WTC11 (cell line): ENCODE results near the gene ZCCHC14. TPM values are rescaled to one million over a fixed set of nuclear protein-coding genes. Genes with fewer than 3 reads are reported as not detected.
"Not testable (repeated sequence)": the region's sequence is repeated elsewhere in the genome, so short reads cannot be mapped to it uniquely, and the experiment has no call there.

Experiments
- ATAC-seq: fragments of 200-7000 bp; cut with Tn5 transposase; 2 replicates; pipeline ENCODE4 v1.10.0; 2021; ENCODE audit warnings: mild to moderate bottlenecking, moderate library complexity
- CTCF ChIA-PET: fragments of 300-600 bp; sonication (Branson Sonifier 250); formaldehyde crosslinking; loops from one replicate; lab custom pipeline; 2021; ENCODE audit warnings: antibody characterized with exemption; lab: Charles Lee
- POLR2A ChIA-PET: fragments of 350-600 bp; sonication (Branson Sonifier 250); formaldehyde crosslinking; loops from one replicate; lab custom pipeline; 2021; ENCODE audit warnings: antibody characterized with exemption; lab: Charles Lee
- DNase-seq: peaks from one replicate; pipeline ENCODE4 v3.0.0; 2021; ENCODE audit warnings: low spot score
- H3K27ac Mint-ChIP-seq: 2 replicates; pipeline ENCODE4 v1.8.0; 2021; ENCODE audit warnings: mixed read lengths
- H3K27me3 Mint-ChIP-seq: 2 replicates; pipeline ENCODE4 v1.8.0; 2021; ENCODE audit warnings: low read depth, mild to moderate bottlenecking, moderate library complexity, mixed read lengths
- H3K36me3 Mint-ChIP-seq: 2 replicates; pipeline ENCODE4 v1.8.0; 2021; ENCODE audit warnings: mixed read lengths
- H3K4me1 Mint-ChIP-seq: 2 replicates; pipeline ENCODE4 v1.8.0; 2022; ENCODE audit warnings: mixed read lengths
- H3K4me3 Mint-ChIP-seq: 2 replicates; pipeline ENCODE4 v1.8.0; 2021; ENCODE audit warnings: mild to moderate bottlenecking, moderate library complexity, mixed read lengths
- H3K9me3 Mint-ChIP-seq: 2 replicates; pipeline ENCODE4 v1.8.0; 2021; ENCODE audit warnings: mixed read lengths
- ATF1 ChIP-seq: sonication (generic); formaldehyde crosslinking; IDR thresholded peaks from 2 replicates; pipeline ENCODE4 v1.8.1; 2023; ENCODE audit warnings: mild to moderate bottlenecking, moderate library complexity, missing genetic modification reagents
- CBFB ChIP-seq: sonication (generic); formaldehyde crosslinking; IDR thresholded peaks from 2 replicates; pipeline ENCODE4 v1.8.1; 2022; ENCODE audit warnings: mild to moderate bottlenecking, low read depth, missing genetic modification reagents
- FOXP1 ChIP-seq: sonication (generic); formaldehyde crosslinking; IDR thresholded peaks from 2 replicates; pipeline ENCODE4 v1.8.0; 2022; ENCODE audit warnings: missing genetic modification reagents, mild to moderate bottlenecking, moderate library complexity, borderline replicate concordance
- IRF2 ChIP-seq: sonication (generic); formaldehyde crosslinking; IDR thresholded peaks from 2 replicates; pipeline ENCODE4 v1.8.0; 2022; ENCODE audit warnings: low read depth, missing genetic modification reagents, borderline replicate concordance
- PRRX2 ChIP-seq: fragments of 250-450 bp; sonication (Bioruptor Pico); IDR thresholded peaks from 2 replicates; pipeline ENCODE4 v1.8.0; 2021; ENCODE audit warnings: mild to moderate bottlenecking
- TEAD4 ChIP-seq: sonication (generic); formaldehyde crosslinking; IDR thresholded peaks from 2 replicates; pipeline ENCODE4 v1.8.0; 2022; ENCODE audit warnings: mild to moderate bottlenecking, missing genetic modification reagents
- ZBTB21 ChIP-seq: sonication (generic); formaldehyde crosslinking; IDR thresholded peaks from 2 replicates; pipeline ENCODE4 v1.8.1; 2023; ENCODE audit warnings: mild to moderate bottlenecking, missing genetic modification reagents, borderline replicate concordance
- ZNF121 ChIP-seq: sonication (generic); formaldehyde crosslinking; IDR thresholded peaks from 2 replicates; pipeline ENCODE4 v1.8.0; 2023; ENCODE audit warnings: missing genetic modification reagents
- total RNA-seq: library from RNA; stranded (reverse); gene quantifications from 3 replicates; pipeline ENCODE4 v1.2.3, GENCODE V29; 2021
- TF ChIP-seq, protein P1 (sequence below): sonication (generic); formaldehyde crosslinking; IDR thresholded peaks from 2 replicates; pipeline ENCODE4 v1.8.1; 2022; ENCODE audit warnings: mild to moderate bottlenecking, missing genetic modification reagents, moderate library complexity, borderline replicate concordance
- TF ChIP-seq, protein P2 (sequence below): fragments of 250-450 bp; sonication (Bioruptor Pico); IDR thresholded peaks from 2 replicates; pipeline ENCODE4 v1.8.0; 2021; ENCODE audit warnings: mild to moderate bottlenecking
- TF ChIP-seq, protein P3 (sequence below): sonication (generic); formaldehyde crosslinking; IDR thresholded peaks from 2 replicates; pipeline ENCODE4 v1.8.0; 2023; ENCODE audit warnings: missing genetic modification reagents

ZCCHC14 gene
- total RNA-seq, 1 experiment from 2014 or later: 33.8 TPM

DNA sequence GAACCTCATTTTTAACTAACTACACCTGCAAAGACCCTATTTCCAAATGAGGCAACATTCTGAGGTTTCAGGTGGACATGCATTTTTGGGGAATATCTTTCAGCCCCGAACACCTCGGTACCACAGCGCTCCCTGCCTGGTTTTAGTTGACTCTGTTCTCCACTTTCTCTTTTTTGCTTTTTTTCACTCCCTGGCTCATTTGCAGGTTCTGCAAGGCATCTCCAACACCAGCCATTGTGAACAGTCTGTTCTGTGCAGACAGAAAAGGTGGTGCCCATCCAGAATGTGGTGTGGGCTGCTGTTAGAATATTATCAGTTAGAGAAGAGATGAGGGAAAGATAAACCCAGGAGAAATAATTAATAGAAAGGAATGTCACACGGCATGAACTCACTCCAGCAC is 32.5 kb upstream of the ZCCHC14 start:
- Mint-ChIP-seq H3K27ac (no peak overlapping the region), H3K9me3 (peaks cover 14% of the 10 kb centered on the region), H3K4me3 (no peak overlapping the region), H3K4me1 (no peaks in the 10 kb centered on the region), H3K27me3 (peaks cover 3% of the 10 kb centered on the region; the same call in 1 of the 2 replicates), H3K36me3 (peaks cover 6% of the 10 kb centered on the region)
- ATAC-seq: no peak
- DNase-seq: no peak
- ChIA-PET CTCF (no interaction called here), POLR2A (no interaction called here)
- TF ChIP-seq FOXP1 (CRISPR knock-in tag) (no peak), PRRX2 (CRISPR knock-in tag) (no peak), IRF2 (CRISPR knock-in tag) (no peak), ZNF121 (CRISPR knock-in tag) (no peak)
- TF ChIP-seq, protein P1, sequence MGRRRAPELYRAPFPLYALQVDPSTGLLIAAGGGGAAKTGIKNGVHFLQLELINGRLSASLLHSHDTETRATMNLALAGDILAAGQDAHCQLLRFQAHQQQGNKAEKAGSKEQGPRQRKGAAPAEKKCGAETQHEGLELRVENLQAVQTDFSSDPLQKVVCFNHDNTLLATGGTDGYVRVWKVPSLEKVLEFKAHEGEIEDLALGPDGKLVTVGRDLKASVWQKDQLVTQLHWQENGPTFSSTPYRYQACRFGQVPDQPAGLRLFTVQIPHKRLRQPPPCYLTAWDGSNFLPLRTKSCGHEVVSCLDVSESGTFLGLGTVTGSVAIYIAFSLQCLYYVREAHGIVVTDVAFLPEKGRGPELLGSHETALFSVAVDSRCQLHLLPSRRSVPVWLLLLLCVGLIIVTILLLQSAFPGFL: no peak
- TF ChIP-seq, protein P2, sequence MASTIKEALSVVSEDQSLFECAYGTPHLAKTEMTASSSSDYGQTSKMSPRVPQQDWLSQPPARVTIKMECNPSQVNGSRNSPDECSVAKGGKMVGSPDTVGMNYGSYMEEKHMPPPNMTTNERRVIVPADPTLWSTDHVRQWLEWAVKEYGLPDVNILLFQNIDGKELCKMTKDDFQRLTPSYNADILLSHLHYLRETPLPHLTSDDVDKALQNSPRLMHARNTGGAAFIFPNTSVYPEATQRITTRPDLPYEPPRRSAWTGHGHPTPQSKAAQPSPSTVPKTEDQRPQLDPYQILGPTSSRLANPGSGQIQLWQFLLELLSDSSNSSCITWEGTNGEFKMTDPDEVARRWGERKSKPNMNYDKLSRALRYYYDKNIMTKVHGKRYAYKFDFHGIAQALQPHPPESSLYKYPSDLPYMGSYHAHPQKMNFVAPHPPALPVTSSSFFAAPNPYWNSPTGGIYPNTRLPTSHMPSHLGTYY: no peak

DNA sequence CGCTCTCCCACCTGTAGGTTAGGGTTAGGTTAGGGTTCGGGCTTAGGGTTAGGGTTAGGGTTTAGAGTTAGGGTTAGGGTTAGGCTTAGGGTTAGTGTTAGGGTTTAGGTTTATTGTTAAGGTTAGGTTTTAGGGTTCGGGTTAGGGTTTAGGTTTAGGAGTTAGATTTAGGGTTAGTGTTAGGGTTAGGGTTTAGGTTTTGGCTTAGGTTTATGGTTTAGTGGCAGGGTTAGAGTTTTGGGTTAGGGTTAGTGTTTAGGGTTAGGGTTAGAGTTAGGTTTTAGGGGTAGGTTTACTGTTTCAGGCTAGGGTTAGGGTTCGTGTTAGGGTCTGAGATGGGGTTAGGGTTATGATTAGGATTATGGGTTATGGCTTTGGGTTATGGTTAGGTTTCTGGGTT is 31.6 kb upstream of the ZCCHC14 start:
- CTCF ChIA-PET: no interaction called here
- no peak for TF ChIP-seq CBFB (CRISPR knock-in tag)
- no peak for TF ChIP-seq TEAD4
- no peak for TF ChIP-seq ZBTB21 (CRISPR knock-in tag)
- no peak for TF ChIP-seq ATF1 (CRISPR knock-in tag)
- TF ChIP-seq, protein P3, sequence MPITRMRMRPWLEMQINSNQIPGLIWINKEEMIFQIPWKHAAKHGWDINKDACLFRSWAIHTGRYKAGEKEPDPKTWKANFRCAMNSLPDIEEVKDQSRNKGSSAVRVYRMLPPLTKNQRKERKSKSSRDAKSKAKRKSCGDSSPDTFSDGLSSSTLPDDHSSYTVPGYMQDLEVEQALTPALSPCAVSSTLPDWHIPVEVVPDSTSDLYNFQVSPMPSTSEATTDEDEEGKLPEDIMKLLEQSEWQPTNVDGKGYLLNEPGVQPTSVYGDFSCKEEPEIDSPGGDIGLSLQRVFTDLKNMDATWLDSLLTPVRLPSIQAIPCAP: no peak
- peaks cover 3% of the 10 kb centered on the region; the same call in 1 of the 2 replicates for H3K27me3 Mint-ChIP-seq
- H3K4me1 Mint-ChIP-seq: no peaks in the 10 kb centered on the region; the same call in 1 of the 2 replicates
- H3K27ac Mint-ChIP-seq: no peak overlapping the region
- peaks cover 9% of the 10 kb centered on the region for H3K9me3 Mint-ChIP-seq
- no peak for DNase-seq
- no peak for ATAC-seq
- H3K36me3 Mint-ChIP-seq: peaks cover 4% of the 10 kb centered on the region
- H3K4me3 Mint-ChIP-seq: no peak overlapping the region
- POLR2A ChIA-PET: no interaction called here

DNA sequence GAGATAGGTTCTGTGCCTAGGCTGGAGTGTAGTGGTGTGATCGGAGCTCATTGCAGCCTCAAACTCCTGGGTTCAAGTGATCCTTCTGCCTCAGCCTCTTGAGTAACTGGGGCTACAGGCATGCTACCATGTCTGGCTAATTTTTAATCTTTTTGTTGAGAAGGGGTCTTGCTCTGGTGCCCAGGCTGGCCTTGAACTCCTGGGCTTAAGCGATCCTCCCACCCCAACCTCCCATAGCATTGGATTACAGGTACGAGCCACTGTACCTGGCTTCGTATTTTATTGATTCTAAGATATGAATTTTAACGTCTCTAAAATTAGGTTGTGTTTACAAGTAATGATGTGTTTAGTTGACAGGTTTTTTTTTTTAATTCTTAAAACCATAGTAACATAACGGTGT is 30.8 kb upstream of the ZCCHC14 start:
- H3K36me3 Mint-ChIP-seq, ATAC-seq, H3K9me3 Mint-ChIP-seq, H3K27ac Mint-ChIP-seq, CTCF ChIA-PET, H3K4me1 Mint-ChIP-seq, H3K4me3 Mint-ChIP-seq, H3K27me3 Mint-ChIP-seq, POLR2A ChIA-PET, DNase-seq: not testable (repeated sequence)

DNA sequence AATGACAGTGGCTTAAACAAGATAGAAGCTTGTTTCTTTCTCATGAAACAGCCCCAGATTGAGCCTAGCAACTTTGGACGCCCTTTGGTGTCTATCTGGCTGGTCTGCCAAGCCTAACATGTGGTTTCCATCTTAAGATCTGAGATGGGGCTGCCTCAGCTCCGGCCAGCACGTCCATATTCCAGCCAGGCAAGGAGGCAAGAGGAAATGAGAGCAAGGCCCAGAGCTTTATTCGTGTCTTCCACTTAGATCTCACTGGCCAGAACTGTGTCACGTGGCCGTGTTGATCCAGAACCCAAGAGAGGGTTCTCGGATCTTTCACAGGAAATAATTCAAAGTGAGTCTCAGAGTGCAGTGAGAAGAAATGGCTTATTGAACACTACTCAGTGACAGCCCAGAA is 28.9 kb upstream of the ZCCHC14 start:
- H3K27me3 Mint-ChIP-seq, H3K36me3 Mint-ChIP-seq, ATAC-seq, DNase-seq, H3K4me1 Mint-ChIP-seq, POLR2A ChIA-PET, CTCF ChIA-PET, H3K4me3 Mint-ChIP-seq, H3K9me3 Mint-ChIP-seq, H3K27ac Mint-ChIP-seq: not testable (repeated sequence)

DNA sequence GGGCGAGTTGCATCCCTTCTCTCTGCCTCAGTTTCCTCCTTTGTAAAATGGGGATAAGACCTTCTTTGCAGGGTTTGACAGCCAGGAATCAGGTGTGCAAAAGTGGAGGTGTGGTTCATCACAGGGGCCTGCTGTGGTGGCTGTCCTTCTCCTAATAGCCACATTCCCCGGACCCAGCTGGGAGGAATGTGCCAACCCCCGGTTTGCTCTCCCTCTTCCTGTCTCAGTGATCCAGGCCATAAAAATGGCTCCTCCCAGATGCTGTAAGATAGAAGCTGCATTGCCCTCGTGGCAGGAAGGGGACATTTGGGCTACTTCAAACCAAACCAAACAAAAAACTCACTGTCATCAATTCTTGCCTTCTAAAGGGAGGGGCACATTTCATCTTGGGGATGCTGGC is 26.3 kb upstream of the ZCCHC14 start:
- H3K4me3 Mint-ChIP-seq, H3K4me1 Mint-ChIP-seq, H3K27ac Mint-ChIP-seq, H3K36me3 Mint-ChIP-seq, H3K27me3 Mint-ChIP-seq, H3K9me3 Mint-ChIP-seq, POLR2A ChIA-PET, DNase-seq: not testable (repeated sequence)
- ATAC-seq: peak; percentile 26; the same call in 1 of the 2 replicates
- CTCF ChIA-PET: interaction anchor here (1.5 to 1.6 kb wide), 2 partner anchors 52 to 117 kb away, joined by 3 to 5 read pairs; no protein-coding TSS in a partner anchor

DNA sequence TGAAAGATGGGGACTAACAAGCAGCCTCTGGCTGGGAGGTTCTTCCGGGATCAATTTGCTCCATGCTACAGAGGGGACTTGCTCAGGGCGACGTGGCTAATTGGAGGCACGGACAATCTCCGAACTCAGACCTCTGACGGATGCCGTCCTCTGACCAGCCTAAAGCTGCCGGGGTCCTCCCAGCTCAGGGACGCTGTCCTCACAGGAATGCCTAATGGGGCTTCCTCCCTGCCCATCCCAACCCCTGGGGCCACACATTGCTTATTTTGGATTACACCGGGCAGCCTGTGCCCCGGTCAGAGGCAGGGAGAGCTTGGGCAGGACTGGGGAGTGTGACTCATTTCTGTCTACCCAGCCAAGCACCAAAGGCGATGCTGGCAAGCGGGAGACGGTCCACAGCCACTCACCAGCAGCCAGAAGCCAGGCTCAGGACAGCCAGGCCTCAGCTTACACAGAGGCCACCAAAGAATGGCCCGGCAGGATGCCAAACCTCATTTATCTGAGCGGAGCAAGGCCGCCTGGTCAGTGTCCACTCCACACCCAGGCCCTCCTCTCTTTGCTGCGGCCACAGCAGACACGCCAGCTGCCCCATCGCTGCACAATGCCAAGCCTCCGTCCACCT is 25.7 kb upstream of the ZCCHC14 start:
- ATAC-seq, POLR2A ChIA-PET: not testable (repeated sequence)
- CTCF ChIA-PET: interaction anchor here (1.5 to 1.6 kb wide), 2 partner anchors 53 to 118 kb away, joined by 3 to 5 read pairs; no protein-coding TSS in a partner anchor

DNA sequence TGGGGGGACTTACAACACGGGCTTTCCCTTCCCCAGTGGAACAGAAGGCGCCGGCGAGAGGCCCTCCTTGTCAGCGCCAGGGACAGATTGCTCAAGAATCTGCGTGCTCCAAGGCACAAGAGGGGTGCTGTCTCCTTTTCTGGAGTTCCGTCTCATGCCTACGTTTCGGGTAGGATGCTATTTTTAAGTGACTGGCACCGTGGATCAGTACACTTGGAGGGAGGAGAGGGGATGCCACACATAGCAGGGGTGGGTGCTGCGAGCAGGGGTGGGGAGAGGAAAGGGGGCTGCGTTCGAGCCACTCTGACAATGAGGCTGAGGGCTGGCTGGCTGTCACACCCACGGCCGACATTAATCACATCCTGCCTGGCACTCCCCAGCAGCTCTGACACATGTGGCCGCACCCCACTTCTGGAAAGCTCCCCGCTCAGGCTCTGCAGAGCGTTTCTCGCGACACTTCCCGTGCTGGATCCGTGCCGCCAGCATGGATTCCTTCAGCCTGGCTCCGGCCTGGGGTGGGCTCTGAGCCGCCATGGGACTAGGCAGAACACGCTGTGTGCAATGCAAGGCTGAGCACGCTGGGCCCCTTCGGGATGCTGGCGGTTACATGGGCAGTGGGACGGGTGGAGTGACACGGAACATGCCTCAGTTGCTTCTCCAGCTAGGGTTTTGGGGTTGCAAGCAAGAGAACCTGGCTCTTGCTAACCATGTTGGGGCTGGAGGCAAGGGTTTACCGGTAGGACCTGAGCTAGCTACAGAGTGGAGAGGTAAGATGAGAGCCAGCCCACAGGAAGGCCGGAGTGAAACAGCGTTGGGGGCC is 25.0 kb upstream of the ZCCHC14 start:
- ATAC-seq, H3K9me3 Mint-ChIP-seq, H3K36me3 Mint-ChIP-seq, POLR2A ChIA-PET, H3K4me1 Mint-ChIP-seq, H3K27ac Mint-ChIP-seq, H3K27me3 Mint-ChIP-seq, H3K4me3 Mint-ChIP-seq, DNase-seq: not testable (repeated sequence)
- CTCF ChIA-PET: interaction anchor here (1.6 kb wide), 1 partner anchor 119 kb away, joined by 3 read pairs; no protein-coding TSS in a partner anchor

More for the DNA sequence above, 25.7 kb upstream of the ZCCHC14 start:
- H3K27ac Mint-ChIP-seq, H3K4me1 Mint-ChIP-seq, H3K27me3 Mint-ChIP-seq, H3K9me3 Mint-ChIP-seq, DNase-seq, H3K36me3 Mint-ChIP-seq, H3K4me3 Mint-ChIP-seq: not testable (repeated sequence)
